NCI-H2081 treated with DMSO at 0.1 percent for 48 hours (cell line): Measurements from ENCODE around the gene KRTAP9-8.
"Not testable (repeated sequence)": the region's sequence is repeated elsewhere in the genome, so short reads cannot be mapped to it uniquely, and the experiment has no call there.

Source experiments
- DNase-seq: peaks from one replicate; lab custom pipeline; 2025; lab: John Stamatoyannopoulos, UW

Gene KRTAP9-8, protein sequence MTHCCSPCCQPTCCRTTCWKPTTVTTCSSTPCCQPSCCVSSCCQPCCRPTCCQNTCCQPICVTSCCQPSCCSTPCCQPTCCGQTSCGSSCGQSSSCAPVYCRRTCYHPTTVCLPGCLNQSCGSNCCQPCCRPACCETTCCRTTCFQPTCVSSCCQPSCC

GRCh38 chr17:41237949-41238437 lies at the start of gene KRTAP9-8:
KRTAP9-8 (plus strand) TSS chr17:41237999; CDS start chr17:41238052, 53 bp downstream.
- DNase-seq, result not testable (repeated sequence)

DNA sequence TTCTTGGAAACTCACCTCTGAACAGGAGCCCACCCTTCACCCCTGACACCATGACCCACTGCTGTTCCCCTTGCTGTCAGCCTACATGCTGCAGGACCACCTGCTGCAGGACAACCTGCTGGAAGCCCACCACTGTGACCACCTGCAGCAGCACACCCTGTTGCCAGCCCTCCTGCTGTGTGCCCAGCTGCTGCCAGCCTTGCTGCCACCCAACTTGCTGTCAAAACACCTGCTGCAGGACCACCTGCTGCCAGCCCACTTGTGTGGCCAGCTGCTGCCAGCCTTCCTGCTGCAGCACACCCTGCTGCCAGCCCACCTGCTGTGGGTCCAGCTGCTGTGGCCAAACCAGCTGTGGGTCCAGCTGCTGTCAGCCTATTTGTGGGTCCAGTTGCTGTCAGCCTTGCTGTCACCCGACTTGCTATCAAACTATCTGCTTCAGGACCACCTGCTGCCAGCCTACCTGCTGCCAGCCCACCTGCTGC lies 47.9 kb upstream of the KRTAP9-8 start, which contains the start of gene KRTAP9-1:
KRTAP9-1 (plus strand) TSS at position 51 of the 482 bp plus-strand sequence; CDS start at position 51, 0 bp downstream.
- DNase-seq, result not testable (repeated sequence)

DNA sequence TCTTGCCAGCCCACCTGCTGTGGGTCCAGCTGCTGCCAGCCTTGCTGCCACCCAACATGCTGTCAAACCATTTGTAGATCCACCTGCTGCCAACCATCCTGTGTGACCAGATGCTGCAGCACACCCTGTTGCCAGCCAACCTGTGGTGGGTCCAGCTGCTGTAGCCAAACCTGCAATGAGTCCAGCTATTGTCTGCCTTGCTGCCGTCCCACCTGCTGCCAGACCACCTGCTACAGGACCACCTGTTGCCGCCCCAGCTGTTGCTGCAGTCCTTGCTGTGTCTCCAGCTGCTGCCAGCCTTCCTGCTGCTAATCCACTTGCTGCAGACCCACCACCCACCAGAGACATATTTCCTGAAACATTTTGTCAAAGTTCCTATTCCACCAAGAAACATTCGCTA lies 47.5 kb upstream of the KRTAP9-8 start:
- DNase-seq, result no peak

DNA sequence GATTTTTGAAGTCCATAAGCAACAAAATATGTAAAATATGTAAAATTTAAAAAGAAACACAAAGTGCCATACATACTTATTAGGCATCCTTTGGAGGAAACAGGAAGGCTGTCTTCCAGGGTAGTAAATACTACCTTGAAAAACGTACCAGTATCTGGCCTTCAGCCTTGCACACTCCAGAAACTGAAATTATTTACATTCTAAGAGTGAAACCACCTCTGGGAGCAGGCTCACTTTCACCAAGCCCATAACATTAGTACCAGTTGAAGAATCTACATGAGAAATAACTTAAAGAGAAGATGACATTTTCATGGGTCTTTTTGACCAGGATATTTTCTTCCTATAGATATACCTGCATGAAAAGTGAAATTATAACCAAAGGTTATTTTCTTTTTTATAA lies 41.7 kb upstream of the KRTAP9-8 start:
- no peak for DNase-seq

DNA sequence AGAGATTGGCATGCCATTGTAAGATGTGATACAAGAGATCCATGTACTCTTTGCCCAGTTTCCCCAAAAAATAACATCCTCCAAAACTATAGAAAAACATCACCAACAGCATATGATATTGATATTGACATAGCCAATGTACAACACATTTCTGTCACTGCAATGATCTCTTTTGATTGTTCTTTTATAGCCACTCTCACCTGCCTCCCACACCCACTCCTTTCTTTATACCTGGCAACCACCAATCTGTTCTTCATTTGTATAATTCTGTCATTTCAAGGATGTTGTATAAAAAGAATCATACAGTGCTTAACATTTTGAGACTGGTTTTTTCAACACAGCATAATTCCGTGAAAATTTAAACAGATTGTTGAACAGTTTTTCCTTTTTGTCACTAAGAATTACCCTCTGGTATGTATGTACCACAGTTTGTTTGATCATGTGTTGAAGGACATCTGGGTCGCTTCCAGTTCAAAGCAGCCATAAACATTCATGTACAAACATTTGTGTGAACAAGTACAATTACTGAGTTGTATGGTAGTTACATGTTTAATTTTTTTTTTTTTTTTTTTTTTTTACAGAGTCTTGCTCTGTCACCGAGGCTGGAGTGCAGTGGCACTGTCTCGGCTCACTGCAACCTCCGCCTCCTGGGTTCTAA lies 38.2 kb upstream of the KRTAP9-8 start:
- DNase-seq, result no peak

GRCh38 chr17:41211845-41212466 lies 25.8 kb upstream of the KRTAP9-8 start:
- no peak for DNase-seq

DNA sequence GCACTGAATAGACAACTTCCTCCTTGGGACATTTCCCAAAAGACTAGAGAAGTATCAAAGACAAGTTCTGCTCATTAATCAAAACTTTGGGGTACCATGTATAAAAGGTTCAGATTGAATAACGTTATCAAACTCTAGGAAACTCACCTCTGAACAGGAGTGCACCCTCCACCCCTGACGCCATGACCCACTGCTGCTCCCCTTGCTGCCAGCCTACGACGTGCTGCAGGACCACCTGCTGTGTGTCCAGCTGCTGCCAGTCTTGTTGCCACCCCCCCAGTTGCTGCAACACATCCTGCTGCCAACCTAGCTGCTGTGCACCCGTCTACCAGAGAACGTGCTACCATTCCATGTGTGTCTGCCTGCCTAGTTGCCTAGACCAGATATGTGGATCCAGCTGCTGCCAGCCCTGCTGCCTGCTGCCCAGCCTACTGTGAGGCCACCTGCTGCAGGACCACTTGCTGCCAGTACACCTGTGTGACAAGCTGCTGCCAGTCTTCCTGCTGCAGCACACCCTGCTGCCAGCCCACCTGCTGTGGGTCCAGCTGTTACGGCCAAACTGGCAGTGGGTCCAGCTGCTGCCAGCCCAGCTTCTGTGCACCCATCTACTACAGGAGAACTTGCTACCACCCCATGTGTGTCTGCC lies 25.2 kb upstream of the KRTAP9-8 start:
- DNase-seq, result no peak

- DNase-seq, result no peak
Measured at GRCh38 chr17:41215681-41216080, 22.1 kb upstream of the KRTAP9-8 start.

GRCh38 chr17:41223821-41224220 lies 14.0 kb upstream of the KRTAP9-8 start:
- DNase-seq, result no peak

GRCh38 chr17:41226051-41226450 lies 11.7 kb upstream of the KRTAP9-8 start:
- DNase-seq, result no peak

DNA sequence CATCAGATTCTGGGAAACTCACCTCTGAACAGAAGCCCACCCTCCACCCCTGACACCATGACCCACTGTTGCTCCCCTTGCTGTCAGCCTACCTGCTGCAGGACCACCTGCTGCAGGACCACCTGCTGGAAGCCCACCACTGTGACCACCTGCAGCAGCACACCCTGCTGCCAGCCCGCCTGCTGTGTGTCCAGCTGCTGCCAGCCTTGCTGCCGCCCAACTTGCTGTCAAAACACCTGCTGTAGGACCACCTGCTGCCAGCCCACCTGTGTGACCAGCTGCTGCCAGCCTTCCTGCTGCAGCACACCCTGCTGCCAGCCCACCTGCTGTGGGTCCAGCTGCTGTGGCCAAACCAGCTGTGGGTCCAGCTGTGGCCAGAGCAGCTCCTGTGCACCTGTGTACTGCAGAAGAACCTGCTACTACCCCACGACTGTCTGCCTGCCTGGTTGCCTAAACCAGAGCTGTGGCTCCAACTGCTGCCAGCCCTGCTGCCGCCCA lies 11.2 kb upstream of the KRTAP9-8 start, which contains the start of gene KRTAP9-2:
KRTAP9-2 (plus strand) TSS at position 51 of the 498 bp plus-strand sequence; CDS start at position 58, 7 bp downstream.
- not testable (repeated sequence) for DNase-seq

- DNase-seq, result no peak
Measured at GRCh38 chr17:41230094-41230493, 7.7 kb upstream of the KRTAP9-8 start.

GRCh38 chr17:41231731-41232130 lies 6.1 kb upstream of the KRTAP9-8 start:
- DNase-seq, result no peak

DNA sequence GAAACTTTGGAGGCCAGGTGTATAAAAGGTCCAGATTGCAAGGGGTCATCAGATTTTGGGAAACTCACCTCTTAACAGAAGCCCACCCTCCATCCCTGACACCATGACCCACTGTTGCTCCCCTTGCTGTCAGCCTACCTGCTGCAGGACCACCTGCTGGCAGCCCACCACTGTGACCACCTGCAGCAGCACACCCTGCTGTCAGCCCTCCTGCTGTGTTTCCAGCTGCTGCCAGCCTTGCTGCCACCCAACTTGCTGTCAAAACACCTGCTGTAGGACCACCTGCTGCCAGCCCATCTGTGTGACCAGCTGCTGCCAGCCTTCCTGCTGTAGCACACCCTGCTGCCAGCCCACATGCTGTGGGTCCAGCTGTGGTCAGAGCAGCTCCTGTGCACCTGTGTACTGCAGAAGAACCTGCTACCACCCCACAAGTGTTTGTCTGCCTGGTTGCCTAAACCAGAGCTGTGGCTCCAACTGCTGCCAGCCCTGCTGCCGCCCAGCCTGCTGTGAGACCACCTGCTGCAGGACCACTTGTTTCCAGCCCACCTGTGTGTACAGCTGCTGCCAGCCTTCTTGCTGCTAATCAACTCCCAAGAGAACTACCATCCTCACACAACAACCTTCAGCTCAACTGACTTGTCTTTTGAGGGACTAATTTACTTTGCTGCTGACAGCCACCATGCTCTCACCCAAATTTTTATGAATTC lies 5.2 kb upstream of the KRTAP9-8 start, which contains the start of gene KRTAP9-3:
KRTAP9-3 (plus strand) TSS at position 51 of the 707 bp plus-strand sequence; CDS start at position 104, 53 bp downstream.
- not testable (repeated sequence) for DNase-seq

- DNase-seq, result not testable (repeated sequence)
Measured at GRCh38 chr17:41237116-41237515, 683 bp upstream of the KRTAP9-8 start.

GRCh38 chr17:41246995-41247787 lies 9.4 kb downstream of the KRTAP9-8 start:
- not testable (repeated sequence) for DNase-seq

- DNase-seq, result not testable (repeated sequence)
Measured at GRCh38 chr17:41249637-41250240, 11.9 kb downstream of the KRTAP9-8 start, which contains the start of gene KRTAP9-4. KRTAP9-4 (plus strand) TSS chr17:41249687; CDS start chr17:41249721, 34 bp downstream.

GRCh38 chr17:41251261-41251660 lies 13.5 kb downstream of the KRTAP9-8 start:
- no peak for DNase-seq

- DNase-seq, result no peak
Measured at GRCh38 chr17:41254861-41255260, 17.1 kb downstream of the KRTAP9-8 start.
